ENCODE data around the gene ESPL1. TPM values are rescaled to one million over a fixed set of nuclear protein-coding genes. Genes with fewer than 3 reads are reported as not detected.
A peak's percentile ranks its signal among the peaks of the same experiment; 100 is the strongest.

Gene ESPL1
- total and polyA plus RNA-seq, 2 of the 13 experiments (the other 11 are each of a cell fraction or from before 2014, with no cell fraction given), result 5.8 to 11.5 TPM

- no peak for TF ChIP-seq ZBTB46 (CRISPR knock-in tag; IDR thresholded peaks at IDR 0.05; ENCODE audit: borderline replicate concordance)
- TF ChIP-seq POLR2A (IDR thresholded peaks at IDR 0.05; ENCODE audit: insufficient read depth in 1 of 2, low read depth in 2 of 2, low read length in 2 of 2), result peak; percentile 45 to 57
- 0 out of 2 replicates have a peak, but pooled peaks have one; percentile 21 for TF ChIP-seq PCBP1 (IDR thresholded peaks at IDR 0.05; ENCODE audit: borderline replicate concordance, low read depth, low read length)
- no peak for TF ChIP-seq ZNF24 (IDR thresholded peaks at IDR 0.05)
- peak; percentile 98 for TF ChIP-seq ZFP91 (CRISPR knock-in tag; IDR thresholded peaks at IDR 0.05; ENCODE audit: borderline replicate concordance)
- peak; percentile 22; the same call in 1 of the 2 replicates for TF ChIP-seq ZNF230 (CRISPR knock-in tag; IDR thresholded peaks at IDR 0.05)
- peak; percentile 63; the same call in 1 of the 2 replicates for TF ChIP-seq ZNF556 (CRISPR knock-in tag; IDR thresholded peaks at IDR 0.05; ENCODE audit: borderline replicate concordance)
- TF ChIP-seq SKI (IDR thresholded peaks at IDR 0.05; ENCODE audit: partially characterized antibody), result peak; percentile 53
- 0 out of 2 replicates have a peak, but pooled peaks have one; percentile 21 for TF ChIP-seq NCOA2 (CRISPR knock-in tag; IDR thresholded peaks at IDR 0.05)
- TF ChIP-seq ZNF646 (CRISPR knock-in tag; IDR thresholded peaks at IDR 0.05), result no peak
- no peak for TF ChIP-seq CENPX (CRISPR knock-in tag; IDR thresholded peaks at IDR 0.05)
- TF ChIP-seq POLR2AphosphoS2 (IDR thresholded peaks at IDR 0.05; ENCODE audit: low read depth, low read length), result no peak
- TF ChIP-seq ATF2 (CRISPR knock-in tag; IDR thresholded peaks at IDR 0.05), result peak; percentile 65
- TF ChIP-seq ZNF20 (CRISPR knock-in tag; IDR thresholded peaks at IDR 0.05), result no peak
- TF ChIP-seq ZBTB14 (CRISPR knock-in tag; IDR thresholded peaks at IDR 0.05), result peak; percentile 66
- TF ChIP-seq HDAC1 (CRISPR knock-in tag; IDR thresholded peaks at IDR 0.05), result peak; percentile 86
Observed at GRCh38 chr12:53324779-53325510, 56.8 kb downstream of the ESPL1 start (continued).

All from HepG2 (cell line).